ENCODE measurements around the gene SYT5. TPM values are rescaled to one million over a fixed set of nuclear protein-coding genes. Genes with fewer than 3 reads are reported as not detected.

The SYT5 gene
- total RNA-seq, 1 experiment from 2014 or later, result not detected

- H3K4me1 Mint-ChIP-seq (ENCODE audit: low read depth, unreplicated experiment), result peaks cover 35% of the 10 kb centered on the region
- CTCF ChIA-PET, result no interaction called here
- peaks cover 71% of the 10 kb centered on the region for H3K36me3 Mint-ChIP-seq (ENCODE audit: insufficient read depth, unreplicated experiment)
- peak within 1 kb of the TSS; percentile 42 for H3K4me3 ChIP-seq (ENCODE audit: low read depth, low read length)
- peak within 1 kb of the TSS; percentile 60 for H3K4me3 Mint-ChIP-seq (ENCODE audit: unreplicated experiment)
- POLR2A ChIA-PET, result interaction anchor here (0.6 kb wide), 1 partner anchor 87 kb away, joined by 8 read pairs; no protein-coding TSS in a partner anchor
- H3K27me3 ChIP-seq (replicated peaks; ENCODE audit: control insufficient read depth, insufficient read depth, low read length), result no peaks in the 10 kb centered on the region
- peak within 1 kb of the TSS; percentile 98 for H3K27ac Mint-ChIP-seq (ENCODE audit: unreplicated experiment)
- intact Hi-C loops (cut with micrococcal nuclease; ENCODE audit: unreplicated experiment), result loop anchor here (1.0 kb wide), 2 partner anchors 16 to 31 kb away; partner anchors contain the start of gene PPP6R1
- H3K9me3 ChIP-seq, result no peaks in the 10 kb centered on the region
- BruUV-seq (replicated peaks), result no TSS peak
- H3K27me3 Mint-ChIP-seq (ENCODE audit: insufficient read depth, unreplicated experiment), result no peaks in the 10 kb centered on the region
- peaks cover 32% of the 10 kb centered on the region for H3K4me1 ChIP-seq
- no peaks in the 10 kb centered on the region for H3K9me3 Mint-ChIP-seq (ENCODE audit: unreplicated experiment)
- TF ChIP-seq, protein P1, sequence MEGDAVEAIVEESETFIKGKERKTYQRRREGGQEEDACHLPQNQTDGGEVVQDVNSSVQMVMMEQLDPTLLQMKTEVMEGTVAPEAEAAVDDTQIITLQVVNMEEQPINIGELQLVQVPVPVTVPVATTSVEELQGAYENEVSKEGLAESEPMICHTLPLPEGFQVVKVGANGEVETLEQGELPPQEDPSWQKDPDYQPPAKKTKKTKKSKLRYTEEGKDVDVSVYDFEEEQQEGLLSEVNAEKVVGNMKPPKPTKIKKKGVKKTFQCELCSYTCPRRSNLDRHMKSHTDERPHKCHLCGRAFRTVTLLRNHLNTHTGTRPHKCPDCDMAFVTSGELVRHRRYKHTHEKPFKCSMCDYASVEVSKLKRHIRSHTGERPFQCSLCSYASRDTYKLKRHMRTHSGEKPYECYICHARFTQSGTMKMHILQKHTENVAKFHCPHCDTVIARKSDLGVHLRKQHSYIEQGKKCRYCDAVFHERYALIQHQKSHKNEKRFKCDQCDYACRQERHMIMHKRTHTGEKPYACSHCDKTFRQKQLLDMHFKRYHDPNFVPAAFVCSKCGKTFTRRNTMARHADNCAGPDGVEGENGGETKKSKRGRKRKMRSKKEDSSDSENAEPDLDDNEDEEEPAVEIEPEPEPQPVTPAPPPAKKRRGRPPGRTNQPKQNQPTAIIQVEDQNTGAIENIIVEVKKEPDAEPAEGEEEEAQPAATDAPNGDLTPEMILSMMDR (IDR thresholded peaks at IDR 0.05; ENCODE audit: insufficient read depth in 1 of 2, low read depth in 1 of 2, low read length in 1 of 2, severe bottlenecking in 1 of 2, unreplicated experiment in 1 of 2), result no peak
- H3K36me3 ChIP-seq (ENCODE audit: control insufficient read depth, insufficient read depth, low read length), result peaks cover 4% of the 10 kb centered on the region
- DNase-seq, result peak; percentile 85 to 92
Observed at GRCh38 chr19:55228403-55229031, 48.4 kb upstream of the SYT5 start, which contains the start of gene TMEM86B. Gene TMEM86B, minus strand, starts transcription at chr19:55228763. Its CDS starts 22 bp downstream, at chr19:55228741.

DNA sequence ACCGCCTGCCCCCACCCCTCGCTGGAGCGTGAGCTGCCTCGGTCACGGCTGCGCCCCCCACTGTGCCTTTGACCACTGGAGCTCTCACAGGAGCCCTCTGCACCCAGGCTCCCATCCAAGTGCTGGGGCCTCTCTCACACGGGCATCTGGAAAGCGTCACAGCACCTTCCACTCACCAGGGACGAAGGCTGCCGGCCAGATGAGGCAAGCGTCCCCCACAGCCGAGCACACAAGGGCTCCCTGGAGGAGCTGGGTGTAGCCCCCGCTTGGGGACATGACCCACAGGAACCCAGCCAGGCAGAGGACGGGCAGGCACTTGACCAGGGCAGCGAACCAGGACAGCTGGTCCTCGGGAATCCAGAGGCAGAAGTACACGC, 47.9 kb upstream of the SYT5 start:
- TF ChIP-seq, protein P1 (IDR thresholded peaks at IDR 0.05; ENCODE audit: insufficient read depth in 1 of 2, low read depth in 1 of 2, low read length in 1 of 2, severe bottlenecking in 1 of 2, unreplicated experiment in 1 of 2), result no peak
- H3K4me1 Mint-ChIP-seq (ENCODE audit: low read depth, unreplicated experiment), result peaks cover 35% of the 10 kb centered on the region
- no peaks in the 10 kb centered on the region for H3K27me3 Mint-ChIP-seq (ENCODE audit: insufficient read depth, unreplicated experiment)
- CTCF ChIA-PET, result no interaction called here
- intact Hi-C loops (cut with micrococcal nuclease; ENCODE audit: unreplicated experiment), result loop anchor here (1.0 kb wide), 2 partner anchors 16 to 31 kb away; partner anchors contain the start of gene PPP6R1
- H3K9me3 Mint-ChIP-seq (ENCODE audit: unreplicated experiment), result no peaks in the 10 kb centered on the region
- Histone ChIP-seq H3K36me3 (ENCODE audit: control insufficient read depth, insufficient read depth, low read length) (peaks cover 4% of the 10 kb centered on the region), H3K27me3 (replicated peaks; ENCODE audit: control insufficient read depth, insufficient read depth, low read length) (no peaks in the 10 kb centered on the region), H3K9me3 (no peaks in the 10 kb centered on the region), H3K4me3 (ENCODE audit: low read depth, low read length) (peak overlapping the region; percentile 42), H3K4me1 (peaks cover 32% of the 10 kb centered on the region)
- peak overlapping the region; percentile 60 for H3K4me3 Mint-ChIP-seq (ENCODE audit: unreplicated experiment)
- peaks cover 76% of the 10 kb centered on the region for H3K36me3 Mint-ChIP-seq (ENCODE audit: insufficient read depth, unreplicated experiment)
- BruUV-seq (replicated peaks), result no TSS peak
- no peak for DNase-seq
- POLR2A ChIA-PET, result no interaction called here
- peak overlapping the region; percentile 98 for H3K27ac Mint-ChIP-seq (ENCODE audit: unreplicated experiment)

DNA sequence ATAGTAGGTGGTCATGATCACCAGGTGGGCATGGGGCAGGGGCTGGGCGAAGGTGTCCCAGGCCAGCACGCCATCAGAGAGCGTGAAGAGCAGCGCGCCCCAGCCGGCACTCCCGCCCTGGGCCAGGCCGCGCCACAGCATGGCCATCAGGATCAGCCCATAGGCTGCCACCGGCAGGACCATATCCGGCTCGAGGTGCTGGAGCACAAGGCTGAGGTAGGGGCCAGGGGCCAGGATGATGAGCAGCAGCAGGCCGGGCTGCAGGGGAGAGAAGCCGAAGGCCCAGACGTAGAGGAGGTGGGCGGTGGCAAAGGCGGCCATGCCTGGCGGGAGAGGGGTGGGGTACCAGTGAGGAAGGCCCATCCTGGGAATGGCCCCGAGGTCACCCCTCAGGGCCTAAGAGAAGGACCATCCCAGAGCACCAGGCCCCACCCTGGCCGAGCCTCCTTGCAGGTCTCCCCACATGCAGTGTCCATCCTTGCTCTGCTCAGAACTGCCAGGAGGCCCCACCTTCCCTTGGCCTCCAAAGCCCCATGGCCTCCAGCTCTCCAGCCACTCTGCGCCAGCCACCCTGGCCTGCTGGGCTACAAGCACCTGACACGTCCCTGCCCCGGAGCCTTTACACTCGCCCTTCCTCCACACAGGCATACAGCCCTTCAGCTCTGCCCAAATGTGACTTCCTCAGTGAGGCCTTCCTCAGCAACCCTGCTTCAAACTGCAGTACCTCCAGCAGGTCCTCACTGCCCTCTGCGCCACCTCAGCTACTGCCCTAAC, 47.3 kb upstream of the SYT5 start:
- CTCF ChIA-PET, result interaction anchor here (0.9 kb wide), 1 partner anchor 32 kb away, joined by 5 read pairs; no protein-coding TSS in a partner anchor
- H3K4me3 ChIP-seq (ENCODE audit: low read depth, low read length), result peak overlapping the region; percentile 42

More for the DNA sequence above, 47.3 kb upstream of the SYT5 start:
- Mint-ChIP-seq H3K4me1 (ENCODE audit: low read depth, unreplicated experiment) (peaks cover 35% of the 10 kb centered on the region), H3K4me3 (ENCODE audit: unreplicated experiment) (peak overlapping the region; percentile 60), H3K27me3 (ENCODE audit: insufficient read depth, unreplicated experiment) (no peaks in the 10 kb centered on the region), H3K9me3 (ENCODE audit: unreplicated experiment) (no peaks in the 10 kb centered on the region), H3K36me3 (ENCODE audit: insufficient read depth, unreplicated experiment) (peaks cover 72% of the 10 kb centered on the region), H3K27ac (ENCODE audit: unreplicated experiment) (peak overlapping the region; percentile 98)
- TF ChIP-seq, protein P1 (IDR thresholded peaks at IDR 0.05; ENCODE audit: insufficient read depth in 1 of 2, low read depth in 1 of 2, low read length in 1 of 2, severe bottlenecking in 1 of 2, unreplicated experiment in 1 of 2), result no peak
- POLR2A ChIA-PET, result no interaction called here
- peaks cover 4% of the 10 kb centered on the region for H3K36me3 ChIP-seq (ENCODE audit: control insufficient read depth, insufficient read depth, low read length)
- H3K9me3 ChIP-seq, result no peaks in the 10 kb centered on the region
- DNase-seq, result no peak
- BruUV-seq (replicated peaks), result no TSS peak
- intact Hi-C loops (cut with micrococcal nuclease; ENCODE audit: unreplicated experiment), result loop anchor here (1.0 kb wide), 2 partner anchors 15 to 32 kb away; partner anchors contain the start of gene PPP6R1
- no peaks in the 10 kb centered on the region for H3K27me3 ChIP-seq (replicated peaks; ENCODE audit: control insufficient read depth, insufficient read depth, low read length)
- peaks cover 32% of the 10 kb centered on the region for H3K4me1 ChIP-seq
